ENCODE results near the gene WDR18.

DNA sequence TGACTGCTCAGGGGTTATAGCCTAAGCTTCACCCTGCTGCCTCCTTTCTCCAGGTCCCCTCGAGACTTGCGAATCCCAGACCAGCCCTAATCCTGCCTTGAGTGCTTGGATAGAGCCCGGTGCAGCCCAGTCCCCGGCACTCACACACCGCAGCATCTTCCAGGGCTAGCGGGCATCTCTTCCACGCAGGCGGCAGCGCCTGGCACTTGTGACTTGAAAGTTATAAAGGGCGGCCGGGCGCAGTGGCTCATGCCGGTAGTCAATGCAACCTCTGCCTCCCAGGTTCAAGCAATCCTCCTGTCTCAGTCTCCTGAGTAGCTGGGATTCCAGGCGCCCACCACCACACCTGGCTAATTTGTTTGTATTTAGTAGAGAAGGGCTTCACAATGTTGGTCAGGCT, 1.9 kb downstream of the WDR18 start:
- TF ChIP-seq RAD21 (IDR thresholded peaks at IDR 0.05) (no peak), JUND (IDR thresholded peaks at IDR 0.05) (no peak)
- TF ChIP-seq, protein P1, sequence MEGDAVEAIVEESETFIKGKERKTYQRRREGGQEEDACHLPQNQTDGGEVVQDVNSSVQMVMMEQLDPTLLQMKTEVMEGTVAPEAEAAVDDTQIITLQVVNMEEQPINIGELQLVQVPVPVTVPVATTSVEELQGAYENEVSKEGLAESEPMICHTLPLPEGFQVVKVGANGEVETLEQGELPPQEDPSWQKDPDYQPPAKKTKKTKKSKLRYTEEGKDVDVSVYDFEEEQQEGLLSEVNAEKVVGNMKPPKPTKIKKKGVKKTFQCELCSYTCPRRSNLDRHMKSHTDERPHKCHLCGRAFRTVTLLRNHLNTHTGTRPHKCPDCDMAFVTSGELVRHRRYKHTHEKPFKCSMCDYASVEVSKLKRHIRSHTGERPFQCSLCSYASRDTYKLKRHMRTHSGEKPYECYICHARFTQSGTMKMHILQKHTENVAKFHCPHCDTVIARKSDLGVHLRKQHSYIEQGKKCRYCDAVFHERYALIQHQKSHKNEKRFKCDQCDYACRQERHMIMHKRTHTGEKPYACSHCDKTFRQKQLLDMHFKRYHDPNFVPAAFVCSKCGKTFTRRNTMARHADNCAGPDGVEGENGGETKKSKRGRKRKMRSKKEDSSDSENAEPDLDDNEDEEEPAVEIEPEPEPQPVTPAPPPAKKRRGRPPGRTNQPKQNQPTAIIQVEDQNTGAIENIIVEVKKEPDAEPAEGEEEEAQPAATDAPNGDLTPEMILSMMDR (IDR thresholded peaks at IDR 0.05; ENCODE audit: low read depth, low read length, missing input control), result no peak
